ENCODE results near the gene ABLIM3. TPM values are rescaled to one million over a fixed set of nuclear protein-coding genes. Genes with fewer than 3 reads are reported as not detected.

ABLIM3 gene
- polyA plus RNA-seq, 1 of the 3 experiments (the other 2 are of a cell fraction): 5.9 TPM

DNA sequence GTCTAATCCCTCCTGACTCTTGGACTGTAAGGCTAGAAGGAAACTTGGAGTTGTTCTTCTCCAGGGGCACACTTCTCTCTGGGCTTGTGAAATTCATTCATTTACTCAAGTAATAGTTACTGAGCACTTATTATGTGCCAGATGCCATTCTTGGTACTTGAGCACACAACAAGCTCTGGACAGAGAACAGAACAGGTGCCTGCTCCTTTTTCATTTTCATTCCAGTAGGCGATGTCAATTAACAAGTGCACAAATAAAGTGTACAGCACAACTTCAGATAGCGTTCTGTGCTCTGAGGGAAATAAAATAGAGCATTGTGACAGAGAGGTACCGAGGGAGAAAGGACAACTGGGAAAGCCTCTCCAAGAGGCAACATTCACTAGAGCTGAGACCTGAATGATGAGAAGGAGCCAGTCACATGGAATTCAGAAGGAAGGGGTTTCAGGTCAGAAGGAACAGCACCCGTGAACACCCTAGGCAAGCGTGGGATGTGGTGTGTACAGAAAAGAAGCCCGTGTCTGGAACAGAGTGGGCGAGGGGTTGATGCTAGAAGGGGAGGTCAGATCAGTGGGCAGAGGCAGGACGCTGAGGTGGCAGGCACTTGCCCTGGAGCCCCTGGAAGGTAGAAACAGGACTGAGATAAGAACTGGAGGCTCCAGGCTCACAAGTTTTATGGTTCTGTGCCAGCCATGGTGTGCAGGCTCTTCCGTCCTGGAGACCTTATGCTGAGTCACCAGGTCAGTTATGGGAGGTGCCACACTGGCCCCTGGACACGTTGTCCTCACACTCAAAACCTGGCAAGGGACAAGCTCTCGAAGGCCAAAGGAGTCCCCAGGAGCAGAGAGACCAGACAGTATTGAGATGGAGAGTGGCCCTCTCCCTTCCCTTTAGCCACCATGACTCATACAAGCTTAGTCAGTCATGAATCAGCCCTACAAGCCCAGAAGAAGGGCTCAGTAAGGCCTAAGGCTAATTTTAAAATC, 7.2 kb upstream of the ABLIM3 start:
- H3F3A ChIP-seq (replicated peaks; ENCODE audit: insufficient read depth): peaks cover 27% of the 10 kb centered on the region
- H3K9me3 ChIP-seq: no peaks in the 10 kb centered on the region
- WGBS (ENCODE audit: low lambda C conversion rate): 66% methylated on average over 9 of the region's 11 CpGs
- H3K79me2 ChIP-seq (ENCODE audit: insufficient read depth): no peaks in the 10 kb centered on the region
- H4K20me1 ChIP-seq (ENCODE audit: insufficient read depth): no peaks in the 10 kb centered on the region
- DNase-seq: no peak
- peak overlapping the region; percentile 4; the same call in 1 of the 2 replicates for H3K4me2 ChIP-seq
- H3K9me2 ChIP-seq: no peaks in the 10 kb centered on the region
- H3K9ac ChIP-seq: no peak overlapping the region
- ChIA-PET CTCF (interaction anchor here (0.7 to 1.8 kb wide), 2 partner anchors 24 to 728 kb away, joined by 3 to 4 read pairs; no protein-coding TSS in a partner anchor), POLR2A (no interaction called here)
- TF ChIP-seq POLR2AphosphoS5 (IDR thresholded peaks at IDR 0.05; ENCODE audit: low read depth, low read length) (peak; percentile 38; the same call in 1 of the 2 replicates), TCF12 (IDR thresholded peaks at IDR 0.05) (peak; percentile 55), FOSL2 (IDR thresholded peaks at IDR 0.05; ENCODE audit: borderline replicate concordance, low read depth) (peak; percentile 98), YY1 (IDR thresholded peaks at IDR 0.05; ENCODE audit: low read depth) (no peak), FOXJ3 (CRISPR knock-in tag; IDR thresholded peaks at IDR 0.05) (no peak), FOXM1 (IDR thresholded peaks at IDR 0.05; ENCODE audit: low read depth) (no peak), NFIC (IDR thresholded peaks at IDR 0.05; ENCODE audit: borderline replicate concordance) (peak; percentile 70), RFX5 (IDR thresholded peaks at IDR 0.05; ENCODE audit: low read length) (no peak), TAF1 (IDR thresholded peaks at IDR 0.05; ENCODE audit: borderline replicate concordance, low read depth, low read length) (no peak), JUND (IDR thresholded peaks at IDR 0.05) (peak; percentile 93), EP300 (IDR thresholded peaks at IDR 0.05; ENCODE audit: borderline replicate concordance in 1 of 2, low read depth in 1 of 2, low read length in 1 of 2) (no peak), RCOR1 (IDR thresholded peaks at IDR 0.05; ENCODE audit: low read length) (no peak), ELF1 (IDR thresholded peaks at IDR 0.05) (no peak), RXRA (IDR thresholded peaks at IDR 0.05; ENCODE audit: borderline replicate concordance, low read depth) (no peak)
- TF ChIP-seq, protein P1, sequence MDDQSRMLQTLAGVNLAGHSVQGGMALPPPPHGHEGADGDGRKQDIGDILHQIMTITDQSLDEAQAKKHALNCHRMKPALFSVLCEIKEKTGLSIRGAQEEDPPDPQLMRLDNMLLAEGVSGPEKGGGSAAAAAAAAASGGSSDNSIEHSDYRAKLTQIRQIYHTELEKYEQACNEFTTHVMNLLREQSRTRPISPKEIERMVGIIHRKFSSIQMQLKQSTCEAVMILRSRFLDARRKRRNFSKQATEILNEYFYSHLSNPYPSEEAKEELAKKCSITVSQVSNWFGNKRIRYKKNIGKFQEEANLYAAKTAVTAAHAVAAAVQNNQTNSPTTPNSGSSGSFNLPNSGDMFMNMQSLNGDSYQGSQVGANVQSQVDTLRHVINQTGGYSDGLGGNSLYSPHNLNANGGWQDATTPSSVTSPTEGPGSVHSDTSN (IDR thresholded peaks at IDR 0.05): peak; percentile 22
- TF ChIP-seq, protein P2, sequence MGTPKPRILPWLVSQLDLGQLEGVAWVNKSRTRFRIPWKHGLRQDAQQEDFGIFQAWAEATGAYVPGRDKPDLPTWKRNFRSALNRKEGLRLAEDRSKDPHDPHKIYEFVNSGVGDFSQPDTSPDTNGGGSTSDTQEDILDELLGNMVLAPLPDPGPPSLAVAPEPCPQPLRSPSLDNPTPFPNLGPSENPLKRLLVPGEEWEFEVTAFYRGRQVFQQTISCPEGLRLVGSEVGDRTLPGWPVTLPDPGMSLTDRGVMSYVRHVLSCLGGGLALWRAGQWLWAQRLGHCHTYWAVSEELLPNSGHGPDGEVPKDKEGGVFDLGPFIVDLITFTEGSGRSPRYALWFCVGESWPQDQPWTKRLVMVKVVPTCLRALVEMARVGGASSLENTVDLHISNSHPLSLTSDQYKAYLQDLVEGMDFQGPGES (IDR thresholded peaks at IDR 0.05; ENCODE audit: low read depth, low read length): no peak
- TF ChIP-seq, protein P3, sequence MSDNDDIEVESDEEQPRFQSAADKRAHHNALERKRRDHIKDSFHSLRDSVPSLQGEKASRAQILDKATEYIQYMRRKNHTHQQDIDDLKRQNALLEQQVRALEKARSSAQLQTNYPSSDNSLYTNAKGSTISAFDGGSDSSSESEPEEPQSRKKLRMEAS (IDR thresholded peaks at IDR 0.05; ENCODE audit: low read depth): peak; percentile 69
- H3K4me1 ChIP-seq (ENCODE audit: control insufficient read depth in 1 of 2, insufficient read depth in 2 of 2, low read depth in 1 of 2, low read length in 1 of 2): peaks cover 0 to 16% of the 10 kb centered on the region in 2 experiments; a peak in 2 of 4 replicates
- H3K27ac ChIP-seq (ENCODE audit: low read depth in 2 of 2, low read length in 1 of 2): peak overlapping the region in 1 of 2 experiments; percentile 90; a peak in 2 of 4 replicates
- H2AFZ ChIP-seq (ENCODE audit: low read depth): peak overlapping the region; percentile 58; the same call in 1 of the 2 replicates
- H3K36me3 ChIP-seq (replicated peaks in 1 of 2; ENCODE audit: control insufficient read depth in 1 of 2, insufficient read depth in 2 of 2, low read length in 1 of 2): no peaks in the 10 kb centered on the region
- H3K4me3 ChIP-seq (ENCODE audit: low read depth in 2 of 2, low read length in 1 of 2): no peak overlapping the region
- no peaks in the 10 kb centered on the region for H3K27me3 ChIP-seq (ENCODE audit: insufficient read depth)
